GM19397 (cell line): ENCODE measurements around the gene NUP54.

Experiments used
- ATAC-seq: cut with Tn5 transposase; IDR thresholded peaks from one replicate; pipeline ENCODE4 v1.9.1; 2021; ENCODE audit warnings: mild to moderate bottlenecking, moderate library complexity; ENCODE audit not compliant: unreplicated experiment

NUP54 gene

DNA sequence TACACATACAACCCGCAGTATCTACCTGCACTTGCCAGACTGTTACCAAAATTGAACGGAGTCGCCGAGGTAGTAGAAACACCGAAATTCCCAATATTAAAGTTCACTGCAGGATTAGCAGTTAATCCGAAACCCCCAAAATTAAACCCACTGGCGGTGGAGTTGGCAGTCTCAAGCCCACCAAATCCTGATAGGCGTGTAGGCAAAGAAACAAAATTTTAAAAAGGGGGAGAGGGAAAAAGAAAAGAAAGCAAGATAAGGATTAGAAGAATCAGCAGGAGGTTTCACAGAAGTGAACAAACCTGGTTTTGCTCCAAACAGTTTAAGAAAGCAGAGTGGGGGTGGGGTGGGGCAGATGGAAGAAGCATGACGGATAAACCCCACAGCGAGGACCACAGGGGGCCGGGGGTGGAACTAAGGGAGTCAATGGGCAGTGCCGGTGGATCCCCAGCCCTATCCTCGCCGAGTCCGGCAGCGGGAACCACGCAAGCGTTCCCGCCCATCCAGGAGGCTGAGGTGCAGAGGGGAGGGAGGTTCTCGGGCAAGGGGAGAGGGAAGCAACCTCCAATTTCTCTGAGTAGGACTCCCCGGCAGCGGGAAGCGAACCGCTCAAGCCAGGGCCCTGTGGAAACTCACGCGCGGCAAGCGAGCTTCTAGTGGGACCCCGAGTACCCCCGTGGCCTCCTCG, 599 bp downstream of the NUP54 start:
- peak; percentile 29 for ATAC-seq

- no peak for ATAC-seq
These were observed 3.7 kb downstream of the NUP54 start for GRCh38 chr4:76144546-76144945.

DNA sequence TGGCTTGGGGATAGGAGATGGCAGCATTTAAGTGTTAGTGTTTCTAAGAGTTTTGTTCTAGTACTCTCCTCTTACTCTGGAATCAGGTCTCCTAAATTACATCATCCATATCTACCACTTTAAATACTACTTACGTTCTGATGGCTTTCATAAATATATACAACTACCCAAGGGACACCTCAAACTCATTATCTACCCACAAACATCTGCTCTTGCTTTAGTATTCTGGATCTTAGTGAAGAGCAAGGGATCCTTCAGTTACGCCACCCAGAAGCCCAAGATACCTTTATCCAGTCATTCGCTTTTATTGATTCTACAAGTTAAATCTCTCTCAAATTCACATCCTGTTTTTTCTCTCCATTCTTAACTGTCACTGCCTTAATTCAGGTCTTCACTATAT, 7.0 kb downstream of the NUP54 start:
- ATAC-seq = no peak

DNA sequence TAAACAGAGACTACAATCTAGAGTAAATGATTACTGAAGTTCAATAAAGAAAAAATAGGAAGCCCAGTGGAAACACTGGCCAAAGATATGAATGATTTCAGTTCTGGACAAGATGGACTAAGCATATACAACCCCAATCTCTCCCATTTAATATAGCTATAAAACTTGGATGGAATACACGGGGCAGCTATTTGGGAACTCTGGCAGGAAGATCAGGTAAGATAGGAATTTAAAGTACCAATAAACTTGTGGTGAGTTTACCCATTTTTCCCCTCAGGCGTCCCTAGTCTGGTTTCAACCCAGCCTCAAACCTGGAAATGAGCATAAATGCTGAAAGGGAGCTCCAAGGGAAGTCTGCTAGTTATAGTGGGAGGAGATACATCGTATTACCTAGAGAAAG, 20.4 kb downstream of the NUP54 start:
- ATAC-seq = no peak

DNA sequence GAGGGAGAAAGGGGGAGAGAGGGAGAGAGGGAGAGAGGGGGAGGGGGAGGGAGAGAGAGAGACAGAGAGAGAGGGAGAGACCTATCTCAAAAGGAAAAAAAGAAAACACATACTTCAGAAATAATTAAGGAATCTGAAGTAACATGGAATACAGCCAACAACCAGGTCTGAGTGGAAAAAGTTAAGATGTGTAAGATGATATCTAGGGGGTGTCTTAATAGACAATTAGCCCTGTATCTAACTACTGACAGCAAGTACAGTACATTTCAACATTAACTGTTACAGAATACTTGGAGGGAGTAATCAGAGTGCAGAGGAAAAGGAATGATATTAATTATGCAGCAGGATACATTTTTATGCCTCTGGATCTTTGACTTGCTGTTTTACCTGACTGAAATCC, 22.4 kb downstream of the NUP54 start:
- no peak for ATAC-seq

- no peak for ATAC-seq
These were observed 28.0 kb downstream of the NUP54 start for GRCh38 chr4:76120199-76120598.

GRCh38 chr4:76117536-76117935, 30.7 kb downstream of the NUP54 start:
- ATAC-seq = no peak

GRCh38 chr4:76116821-76117220, 31.4 kb downstream of the NUP54 start:
- ATAC-seq = no peak

DNA sequence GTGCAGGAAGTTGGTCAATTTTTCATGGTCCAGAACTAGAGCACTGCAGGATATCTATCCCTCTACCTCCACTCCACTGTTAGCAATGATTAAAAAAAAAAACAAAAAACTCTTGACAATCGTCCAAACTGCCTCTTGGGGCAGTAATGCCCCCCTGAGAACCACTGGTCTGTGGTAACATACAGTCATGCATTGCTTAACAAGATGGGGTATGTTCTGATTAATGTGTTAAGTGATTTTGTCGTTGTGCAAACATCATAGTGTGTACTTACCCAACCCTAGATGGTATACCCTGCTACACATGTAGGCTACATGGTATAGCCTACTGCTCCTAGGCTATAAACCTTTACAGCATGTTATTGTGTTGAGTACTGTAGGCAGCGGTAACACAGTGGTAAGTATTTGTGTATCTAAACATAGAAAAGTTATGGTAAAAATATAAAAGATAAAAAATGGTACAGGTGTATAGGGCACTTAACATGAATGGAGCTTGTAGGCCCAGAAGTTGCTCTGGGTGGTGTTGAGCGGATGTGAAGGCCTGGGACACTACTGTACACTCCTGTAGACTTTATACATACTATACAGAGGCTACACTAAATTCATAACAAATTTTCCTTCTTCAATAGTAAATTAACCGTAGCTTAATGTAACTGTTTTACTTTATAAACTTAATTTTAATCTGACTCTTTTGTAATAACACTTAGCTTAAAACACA, 39.6 kb downstream of the NUP54 start:
- ATAC-seq = no peak

- no peak for ATAC-seq
These were observed 41.8 kb downstream of the NUP54 start for GRCh38 chr4:76106442-76106841.

DNA sequence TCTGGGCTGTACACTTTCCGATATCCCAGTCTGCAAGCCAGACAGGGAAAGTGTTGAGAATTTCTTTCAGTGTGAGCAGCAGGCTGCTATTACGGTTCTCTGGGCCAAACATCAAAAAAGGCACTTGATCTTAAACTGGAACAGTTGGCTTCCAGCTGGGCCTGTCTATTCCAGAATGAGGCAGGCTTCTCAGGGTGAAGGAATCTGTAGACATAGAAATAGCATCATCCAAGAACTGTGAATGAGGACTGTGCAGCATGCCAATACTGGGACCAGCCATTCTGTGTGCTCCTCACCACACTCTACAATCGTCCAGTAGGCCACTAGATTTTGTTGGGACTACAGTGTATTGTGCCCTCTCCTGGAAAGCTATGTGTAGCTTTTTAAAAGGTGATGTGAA, 42.5 kb downstream of the NUP54 start:
- ATAC-seq = no peak

DNA sequence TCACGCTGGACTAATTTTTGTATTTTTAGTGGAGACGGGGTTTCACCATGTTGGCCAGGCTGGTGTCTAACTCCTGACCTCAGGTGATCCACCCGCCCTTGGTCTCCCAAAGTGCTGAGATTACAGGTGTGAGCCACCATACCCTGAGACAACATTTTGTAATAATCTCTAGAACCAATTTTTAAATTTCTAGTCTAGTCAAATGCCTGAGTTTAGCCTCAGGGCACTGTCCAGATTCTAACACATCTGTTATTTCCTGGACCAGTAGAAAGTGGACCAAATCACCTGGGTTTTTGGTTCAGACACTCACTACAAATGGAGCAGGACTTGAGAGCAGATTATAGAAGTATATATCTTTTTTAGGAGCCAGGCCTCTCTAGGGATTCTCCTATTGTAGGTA, 52.1 kb downstream of the NUP54 start:
- no peak for ATAC-seq

GRCh38 chr4:76095568-76095967, 52.6 kb downstream of the NUP54 start:
- no peak for ATAC-seq

DNA sequence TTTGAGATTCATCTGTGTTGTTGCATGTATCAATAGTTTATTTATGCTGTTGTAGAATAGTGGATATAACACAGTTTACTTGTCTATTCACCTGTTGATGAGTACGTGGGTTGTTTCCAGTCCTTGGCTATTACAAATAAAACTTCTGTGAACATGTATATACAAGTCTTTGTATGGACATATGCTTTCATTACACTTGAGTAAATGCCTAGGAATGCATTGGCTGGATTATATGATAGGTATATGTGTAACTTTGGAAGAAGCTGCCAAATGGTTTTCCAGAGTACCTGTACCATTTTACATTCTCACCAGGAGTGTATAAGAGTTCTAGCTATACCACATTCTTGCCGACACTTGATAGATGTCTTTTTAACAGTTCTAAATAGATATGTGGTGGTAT, 57.1 kb downstream of the NUP54 start:
- ATAC-seq = no peak

GRCh38 chr4:76090241-76090691, 57.9 kb downstream of the NUP54 start:
- ATAC-seq = no peak

DNA sequence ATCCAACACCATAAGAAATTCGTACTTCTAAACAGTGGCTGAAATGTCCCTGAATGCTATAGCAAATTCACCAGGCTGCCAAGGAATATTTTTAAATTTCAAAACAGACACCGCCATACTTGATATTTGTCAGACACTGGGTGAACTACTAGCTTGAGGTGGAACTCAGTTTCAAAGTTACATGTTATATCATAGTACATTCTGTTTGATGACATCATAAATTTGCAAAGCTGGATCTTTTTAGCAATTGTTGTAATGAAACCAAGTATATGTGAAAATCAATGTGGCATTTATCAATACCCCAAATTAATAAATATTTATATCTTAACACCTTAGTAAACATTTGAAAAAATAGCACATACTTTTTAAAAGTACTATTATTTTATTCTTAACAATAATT, 59.5 kb downstream of the NUP54 start:
- no peak for ATAC-seq

GRCh38 chr4:76087007-76087769, 61.0 kb downstream of the NUP54 start:
- no peak for ATAC-seq

DNA sequence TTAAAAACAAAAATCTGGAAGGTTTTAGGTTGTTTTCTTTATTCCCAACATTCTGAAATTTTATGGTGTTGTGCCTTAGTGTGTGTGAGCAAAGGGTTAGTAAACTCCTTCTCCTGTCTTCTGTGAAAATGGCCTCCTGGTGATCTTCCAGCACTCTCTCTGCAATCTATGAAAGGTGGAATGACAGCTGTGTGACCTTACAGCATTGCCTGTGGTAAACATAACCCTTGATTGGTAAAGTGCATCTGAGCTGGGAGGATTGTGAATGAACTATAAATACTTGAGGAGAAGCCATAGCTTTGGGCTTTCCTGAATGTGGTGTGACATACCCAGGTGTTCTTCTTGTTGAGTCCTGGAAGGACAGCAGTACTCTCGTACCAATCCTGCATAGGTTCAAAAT, 63.7 kb downstream of the NUP54 start:
- no peak for ATAC-seq

GRCh38 chr4:76083386-76083988, 64.7 kb downstream of the NUP54 start:
- ATAC-seq = no peak

GRCh38 chr4:76078033-76078613, 70.1 kb downstream of the NUP54 start:
- no peak for ATAC-seq

DNA sequence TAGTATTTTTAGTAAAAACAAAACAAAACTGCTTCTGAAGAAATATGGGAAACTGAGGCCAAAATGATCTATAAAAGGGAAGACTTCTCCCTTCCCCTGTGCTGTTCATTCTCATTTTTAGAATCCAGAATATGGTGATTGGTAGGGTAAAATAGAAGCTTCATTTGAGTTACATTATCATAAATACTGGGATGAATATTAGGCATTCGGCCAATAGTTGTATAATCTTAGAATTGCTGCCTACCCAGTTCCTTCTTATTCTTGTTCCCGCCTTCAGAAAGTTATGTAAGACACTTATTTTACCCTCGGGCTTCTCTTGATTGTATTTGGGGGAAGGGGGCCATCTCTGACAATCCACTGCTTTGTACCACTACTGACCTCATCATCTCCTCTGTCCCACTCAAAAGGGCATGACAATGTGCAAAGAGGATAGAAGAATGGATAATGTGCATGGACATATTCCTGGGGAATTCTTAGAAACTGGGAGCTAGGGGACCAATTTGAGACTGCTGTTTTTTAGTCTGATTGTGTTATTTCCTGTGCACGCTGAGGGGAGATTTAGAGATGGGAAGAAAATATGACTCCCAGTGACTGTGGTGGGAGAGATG, 73.1 kb downstream of the NUP54 start:
- ATAC-seq = no peak
